UCSD-AML1 (cell line): Measurements from ENCODE around the gene OPCML.

ENCODE experiments used
- DNase-seq: peaks from one replicate; lab custom pipeline; 2025; ENCODE audit not compliant: unreplicated experiment; lab: John Stamatoyannopoulos, UW

OPCML gene

DNA sequence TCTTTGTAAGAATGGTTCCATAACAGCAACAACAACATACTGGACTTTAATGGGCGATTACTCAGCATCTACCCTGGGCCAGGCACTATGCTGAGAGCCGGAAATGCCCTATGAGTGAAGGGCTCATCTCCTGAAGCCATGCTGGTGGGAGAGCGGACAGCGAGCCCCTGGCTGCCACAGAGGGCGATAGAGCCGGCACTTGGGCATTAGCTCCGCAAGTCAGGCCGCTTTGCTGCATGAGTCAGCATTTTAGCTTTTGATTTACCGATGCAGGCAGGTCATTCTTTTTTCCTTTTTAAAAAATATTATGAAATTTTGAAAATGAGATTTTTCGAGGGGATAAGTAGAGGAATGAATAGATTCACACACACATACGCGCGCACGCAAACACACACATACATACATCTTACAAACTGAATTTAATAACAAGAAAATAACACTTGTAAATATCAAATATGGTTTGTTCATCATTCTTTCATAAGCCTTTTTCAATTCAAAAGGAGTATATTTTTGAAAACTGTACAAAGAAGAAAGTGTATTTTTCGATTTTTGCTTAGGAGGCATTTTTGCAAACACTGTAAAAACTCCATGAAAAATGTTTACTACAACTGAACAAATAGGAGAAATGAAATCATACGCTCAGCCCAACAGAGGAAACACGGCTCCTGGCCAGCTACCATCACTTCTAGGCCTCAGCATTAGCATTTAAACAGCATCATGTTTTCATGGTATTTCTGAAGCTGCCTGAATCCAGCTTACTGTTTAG lies 667.3 kb downstream of the OPCML start:
- no peak for DNase-seq

DNA sequence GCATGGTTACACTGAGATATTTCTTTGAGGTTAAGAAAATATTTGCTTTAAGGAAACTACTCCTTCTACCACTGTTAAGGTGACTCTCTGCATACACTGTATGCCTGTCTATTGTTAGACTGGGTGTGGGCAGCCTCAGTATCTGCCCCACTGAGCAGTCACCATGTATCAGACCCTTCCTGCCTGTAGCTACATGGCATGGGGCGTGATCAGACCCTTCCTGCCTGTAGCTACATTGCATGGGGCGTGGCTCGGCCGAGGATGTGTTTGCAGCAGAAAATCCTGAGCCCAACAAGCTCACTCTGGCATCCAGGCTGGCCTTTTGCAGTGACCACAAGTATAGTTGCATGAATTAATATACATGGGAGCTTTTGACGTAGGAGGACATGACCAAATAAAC lies 669.4 kb downstream of the OPCML start:
- DNase-seq = no peak

DNA sequence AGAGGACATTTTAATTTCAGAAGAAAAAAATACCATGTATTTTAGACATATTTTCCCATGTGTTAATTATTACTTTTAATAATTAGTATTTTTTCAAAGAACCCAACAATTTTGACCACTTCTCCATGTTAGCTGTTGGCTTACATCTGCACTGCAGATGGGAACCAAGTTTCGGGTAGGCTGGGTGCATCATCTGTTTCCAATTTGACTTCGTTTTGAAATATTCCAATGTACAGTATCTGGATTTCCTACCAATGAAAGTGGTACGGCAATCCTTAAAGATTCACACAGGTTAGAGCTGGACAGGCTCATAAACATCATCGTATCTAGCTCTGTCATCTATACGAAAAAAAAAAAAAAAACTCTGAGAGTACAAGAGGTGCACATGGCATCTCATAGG lies 670.2 kb downstream of the OPCML start:
- no peak for DNase-seq

DNA sequence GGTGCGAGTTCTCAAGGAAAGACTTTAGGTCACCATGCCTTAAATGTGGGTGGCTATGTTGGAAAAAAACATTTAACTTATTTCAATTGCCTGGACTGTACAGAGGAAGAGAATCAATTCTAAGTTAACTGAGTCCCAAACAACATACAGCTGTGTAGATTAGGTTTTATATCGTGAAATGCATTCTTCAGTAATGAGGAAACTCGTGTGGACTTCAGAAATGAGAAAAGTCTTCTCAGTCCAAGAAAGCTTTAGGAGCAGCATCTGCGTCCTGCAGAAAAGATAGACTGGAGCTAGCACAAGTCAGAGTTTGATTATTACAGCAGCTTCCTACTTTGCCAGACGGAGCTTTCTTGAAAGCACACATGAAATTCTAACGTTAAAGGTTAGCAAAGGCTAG lies 673.0 kb downstream of the OPCML start:
- no peak for DNase-seq

DNA sequence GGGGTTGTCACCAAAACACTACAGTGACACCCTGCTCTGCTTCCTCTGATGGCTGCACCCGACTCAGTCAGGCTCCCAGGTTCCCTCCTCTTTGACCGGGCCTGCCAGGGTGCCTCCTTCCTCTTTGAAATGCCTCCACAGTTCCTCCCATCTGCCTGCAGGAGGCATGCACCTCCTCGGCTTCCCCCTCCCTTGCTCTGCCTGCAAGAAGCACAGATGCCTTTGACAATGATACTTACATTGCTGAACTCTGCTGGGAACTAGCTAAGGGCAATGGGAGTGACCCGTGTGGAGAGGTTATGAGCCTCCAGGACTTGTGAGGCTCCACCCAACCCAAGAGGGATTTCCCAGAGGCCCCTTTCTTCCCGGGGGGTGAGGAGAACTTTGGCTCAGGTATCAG lies 674.1 kb downstream of the OPCML start:
- no peak for DNase-seq

DNA sequence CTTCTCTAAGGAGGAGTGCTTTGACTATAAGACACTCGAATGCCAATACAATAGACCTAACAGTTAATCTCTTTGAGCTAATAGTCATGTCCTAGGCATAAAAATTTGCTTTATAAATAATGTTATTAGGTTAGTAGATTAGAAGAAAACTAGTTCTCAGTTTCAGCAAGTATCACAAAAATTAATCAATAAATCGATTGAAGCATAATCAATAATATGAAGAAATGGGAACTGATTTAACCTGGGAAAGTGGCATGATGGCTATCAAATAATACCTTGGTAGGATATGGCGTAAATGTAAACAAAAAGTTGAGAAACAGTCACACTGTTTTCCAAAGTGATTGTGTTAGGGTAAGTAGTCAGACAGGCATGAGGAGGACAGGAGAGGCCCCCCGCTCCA lies 676.3 kb downstream of the OPCML start:
- no peak for DNase-seq

DNA sequence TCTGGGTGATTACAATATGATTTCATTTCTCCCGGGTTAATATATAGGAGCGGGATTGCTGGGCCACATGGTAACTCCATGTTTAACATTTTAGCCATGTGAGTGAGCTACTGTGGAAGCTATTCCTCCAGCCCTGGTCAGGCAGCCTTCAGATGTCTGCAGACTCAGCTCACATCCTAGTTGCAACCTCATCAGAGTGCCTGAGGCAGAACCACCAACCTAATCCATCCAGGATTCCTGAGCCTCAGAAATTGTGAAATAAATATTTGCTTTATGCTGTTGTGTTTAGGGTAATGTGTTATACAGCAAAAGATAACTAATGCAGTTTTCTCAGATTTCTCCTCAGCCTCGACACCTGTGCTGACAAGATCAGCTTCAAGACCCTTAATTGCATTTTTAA lies 676.8 kb downstream of the OPCML start:
- no peak for DNase-seq

DNA sequence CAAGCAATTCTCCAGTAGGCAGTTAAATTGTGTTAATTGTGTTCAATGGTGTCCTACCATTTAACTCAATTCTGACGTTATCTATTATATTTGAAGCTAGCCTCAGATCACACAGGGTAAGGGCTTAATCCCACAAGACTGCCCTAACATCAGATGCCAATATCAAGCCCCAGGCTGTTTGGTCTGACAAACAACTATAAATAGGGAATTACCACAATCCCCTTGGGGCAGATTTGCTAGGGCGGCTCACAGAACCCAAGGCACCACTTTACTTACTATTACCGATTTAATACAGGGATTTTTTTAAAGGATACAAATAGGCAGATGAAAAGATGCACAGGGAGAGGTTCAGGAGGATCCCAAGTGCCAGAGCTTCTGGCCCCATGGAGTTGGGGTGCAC lies 678.4 kb downstream of the OPCML start:
- no peak for DNase-seq

DNA sequence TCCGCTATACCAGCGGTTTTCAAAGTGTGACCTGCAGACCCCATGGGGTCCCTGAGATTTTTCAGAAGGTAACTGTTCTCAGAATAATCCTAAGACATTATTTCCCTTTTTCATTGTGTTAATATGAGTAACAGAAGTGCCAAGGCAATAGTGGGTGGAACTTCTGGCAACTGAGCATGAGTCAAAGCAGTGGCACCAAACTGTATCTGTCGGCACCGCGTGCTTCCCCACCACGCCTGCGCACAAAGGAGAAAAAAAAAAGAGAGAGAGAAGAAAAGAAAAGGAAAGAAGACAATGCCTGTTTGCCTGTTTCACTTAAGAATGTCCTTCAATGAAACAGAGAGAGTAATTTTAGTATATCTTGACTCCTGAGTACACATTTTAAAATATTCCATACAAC lies 679.9 kb downstream of the OPCML start:
- DNase-seq = no peak

DNA sequence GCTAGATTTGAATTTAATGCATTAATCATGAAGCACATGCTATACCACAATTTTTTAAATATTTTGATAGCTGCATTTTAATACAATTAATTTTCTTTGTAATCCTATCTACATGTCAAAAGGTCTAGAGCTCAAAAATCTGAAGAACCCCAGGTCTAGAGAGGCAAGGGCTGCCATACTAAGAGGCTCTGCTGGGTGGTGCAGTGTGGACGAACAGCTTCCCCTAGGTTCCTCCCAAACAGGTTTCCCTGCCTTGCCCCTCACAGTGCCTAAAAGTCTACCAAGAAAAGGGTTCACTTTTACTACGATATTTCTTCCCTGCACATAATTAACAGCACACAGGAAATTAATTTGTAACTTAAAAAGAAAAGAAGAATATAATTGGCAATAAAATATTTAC lies 681.1 kb downstream of the OPCML start:
- no peak for DNase-seq

DNA sequence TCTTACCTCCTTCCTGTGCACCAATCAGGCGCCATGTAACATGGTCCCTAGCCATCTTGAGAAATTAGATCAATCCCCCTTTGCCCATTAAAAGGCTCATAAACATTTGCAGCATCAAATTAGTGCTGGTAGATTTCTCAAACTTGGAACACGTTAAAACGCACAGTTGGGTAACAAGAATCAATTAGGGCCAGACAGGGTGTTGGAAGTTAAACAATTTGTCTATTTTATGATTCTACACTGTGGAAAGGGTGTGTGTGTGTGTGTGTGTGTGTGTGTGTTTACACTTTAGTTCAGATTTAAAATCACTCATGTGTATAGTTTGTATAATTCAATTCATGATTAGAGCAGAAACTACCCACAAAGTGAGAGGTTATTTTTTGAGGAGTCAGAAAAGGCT lies 682.0 kb downstream of the OPCML start:
- DNase-seq = no peak

DNA sequence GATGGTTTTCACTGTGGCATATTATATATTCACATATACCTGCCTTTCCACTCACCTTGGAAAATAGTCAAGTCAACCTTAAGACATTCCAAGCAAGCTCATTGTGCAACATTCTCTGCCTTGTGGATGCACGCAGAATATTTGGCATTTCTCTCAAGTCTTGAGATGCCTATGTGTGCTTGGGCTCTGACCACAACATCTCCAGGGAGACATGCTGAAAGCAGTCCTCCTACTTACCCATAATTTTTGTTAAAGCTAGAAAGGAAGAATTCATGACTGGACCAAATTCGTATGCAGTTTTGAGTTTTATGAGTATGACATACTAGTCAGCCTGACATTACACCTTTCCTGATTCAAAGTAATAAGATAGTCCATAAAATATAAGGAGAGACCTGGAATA lies 684.0 kb downstream of the OPCML start:
- DNase-seq = no peak

DNA sequence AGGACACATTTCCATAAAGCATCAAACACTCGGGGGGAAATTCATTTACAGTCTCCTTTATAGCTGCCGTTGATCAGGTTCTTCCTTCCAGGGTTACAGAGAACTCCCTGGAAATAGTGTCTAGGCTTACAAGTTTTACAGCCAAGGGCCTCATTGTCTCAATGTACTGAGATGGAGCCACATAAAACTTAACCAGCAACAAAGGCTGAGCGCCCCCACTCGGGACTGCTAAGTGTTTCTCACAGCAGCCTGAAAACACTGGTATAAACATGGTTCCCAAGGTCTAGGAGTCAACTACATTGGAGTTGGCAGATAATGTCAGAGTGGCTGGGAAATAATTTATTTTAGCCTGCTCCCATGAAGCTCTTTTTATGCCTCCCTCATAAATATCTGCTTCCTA lies 686.2 kb downstream of the OPCML start:
- no peak for DNase-seq

DNA sequence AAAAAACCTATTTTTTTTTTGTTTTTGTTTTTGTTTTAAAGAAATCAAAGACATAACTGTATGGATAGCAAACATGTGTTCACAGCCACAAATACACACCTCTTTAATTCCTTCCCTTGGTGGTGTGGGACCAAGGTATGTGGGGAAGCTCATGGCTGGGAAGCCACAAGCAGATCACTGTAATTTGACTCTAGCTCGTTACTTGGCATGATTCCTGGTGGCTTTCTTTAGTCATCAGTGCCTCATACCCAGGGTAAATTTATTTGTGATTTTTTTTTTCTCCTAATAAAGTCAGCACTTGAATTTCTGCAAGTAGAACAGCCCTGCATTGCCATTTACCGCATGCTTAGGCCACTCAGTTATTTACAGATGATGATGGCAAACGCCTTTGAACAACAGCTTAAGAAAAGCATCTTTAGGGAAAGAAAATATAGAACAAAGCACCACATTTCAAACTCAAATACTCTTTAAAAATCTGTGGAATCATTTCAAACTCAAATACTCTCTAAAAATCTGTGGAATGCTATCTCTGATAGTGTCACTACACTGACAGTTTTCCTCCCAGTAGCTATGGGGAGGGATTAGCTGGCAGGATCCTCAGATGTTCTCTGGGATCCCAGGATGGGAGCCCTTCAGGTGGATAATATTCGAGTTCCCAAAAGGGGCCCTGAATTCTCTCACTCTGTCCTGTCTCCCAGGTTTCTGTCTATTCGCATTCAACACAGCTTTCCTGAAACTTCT lies 687.2 kb downstream of the OPCML start:
- no peak for DNase-seq

DNA sequence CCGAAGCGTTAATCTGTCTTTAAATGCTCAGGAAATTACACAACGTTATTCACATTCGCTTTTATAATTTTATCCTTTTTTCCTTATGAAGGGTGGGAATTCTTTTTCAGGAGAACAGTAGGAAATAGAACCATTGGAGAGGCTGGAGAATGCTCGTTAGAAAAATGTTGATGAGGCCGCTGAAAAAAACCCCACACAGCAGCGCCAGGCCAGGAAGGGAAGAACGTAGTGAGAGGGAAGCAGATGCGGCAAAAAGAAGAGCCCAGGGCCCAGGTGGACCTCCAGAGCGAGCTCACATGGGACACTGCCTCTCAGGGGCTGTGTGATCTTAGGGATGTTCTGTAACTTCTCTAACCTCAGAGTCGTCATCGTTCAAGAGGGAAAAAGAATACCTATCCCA lies 691.6 kb downstream of the OPCML start:
- no peak for DNase-seq

DNA sequence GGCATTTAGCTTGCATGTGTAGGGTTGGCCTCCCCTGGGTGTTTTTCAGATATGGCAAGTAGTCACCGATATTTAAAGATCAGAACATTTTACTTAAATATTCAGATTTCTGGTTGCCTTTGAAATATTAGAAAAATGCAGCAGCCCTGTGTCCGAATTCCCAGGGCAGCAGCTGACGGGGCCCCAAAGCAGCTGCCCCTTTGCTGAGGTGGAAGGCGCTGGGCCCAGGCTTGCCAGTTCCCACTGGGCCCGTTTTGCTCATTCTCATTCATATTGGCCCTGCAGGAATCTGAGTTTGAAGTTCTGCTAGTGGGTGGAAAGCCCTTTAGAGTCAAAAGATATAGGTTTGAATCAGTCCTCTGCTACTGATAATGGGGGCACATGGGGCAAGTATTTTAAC lies 692.1 kb downstream of the OPCML start:
- no peak for DNase-seq

DNA sequence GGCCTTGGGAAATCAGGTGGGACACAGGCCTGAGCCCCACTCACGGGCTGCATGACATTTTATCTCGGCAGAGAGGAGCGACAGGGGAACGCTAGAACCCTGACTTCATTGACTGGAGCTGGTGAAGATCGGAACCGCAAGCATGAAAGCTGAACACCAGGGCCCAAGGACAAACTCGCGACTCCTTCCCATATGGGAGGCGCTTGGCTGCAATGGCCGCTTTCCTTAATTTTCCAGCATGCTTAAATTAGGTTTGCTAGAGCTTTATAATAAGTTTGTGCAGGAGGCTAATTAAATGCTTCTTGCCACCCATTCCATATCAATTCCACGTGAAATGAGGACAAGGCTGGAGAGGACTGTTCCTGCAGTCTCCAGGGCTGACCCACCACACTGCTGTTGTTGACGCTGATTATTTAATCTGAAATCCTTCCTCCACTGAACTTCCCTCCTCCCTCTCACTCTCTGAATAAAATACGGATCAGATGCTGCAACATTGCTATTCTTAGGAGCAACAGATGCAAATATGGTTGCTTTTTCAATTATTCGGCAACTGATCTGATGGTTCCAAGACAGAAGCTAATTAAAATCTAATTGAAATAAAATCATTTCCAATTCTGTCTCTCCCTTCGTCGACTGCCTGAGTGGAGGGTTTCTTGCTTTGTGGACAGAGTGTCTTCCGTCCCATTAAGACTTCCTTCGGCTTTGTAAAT lies 692.9 kb downstream of the OPCML start:
- no peak for DNase-seq

DNA sequence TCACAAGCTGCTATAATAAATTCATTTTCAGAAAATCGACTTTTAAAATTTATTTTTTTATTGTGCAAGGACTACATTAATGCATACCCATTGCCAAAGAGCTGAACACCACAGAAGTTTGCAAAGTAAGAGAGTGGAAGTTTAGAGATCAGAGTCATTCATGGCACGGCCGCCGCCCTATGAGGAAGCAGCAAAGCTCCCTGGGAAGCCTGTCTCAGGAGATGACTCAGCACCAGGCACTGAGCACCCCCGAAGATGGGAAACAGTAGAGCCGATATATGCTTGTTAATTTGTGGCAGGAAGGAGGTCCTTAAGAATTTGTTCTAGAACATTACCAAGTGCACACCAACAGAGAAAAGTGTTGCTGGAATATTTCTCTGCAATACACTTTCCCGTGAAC lies 693.7 kb downstream of the OPCML start:
- DNase-seq = no peak

DNA sequence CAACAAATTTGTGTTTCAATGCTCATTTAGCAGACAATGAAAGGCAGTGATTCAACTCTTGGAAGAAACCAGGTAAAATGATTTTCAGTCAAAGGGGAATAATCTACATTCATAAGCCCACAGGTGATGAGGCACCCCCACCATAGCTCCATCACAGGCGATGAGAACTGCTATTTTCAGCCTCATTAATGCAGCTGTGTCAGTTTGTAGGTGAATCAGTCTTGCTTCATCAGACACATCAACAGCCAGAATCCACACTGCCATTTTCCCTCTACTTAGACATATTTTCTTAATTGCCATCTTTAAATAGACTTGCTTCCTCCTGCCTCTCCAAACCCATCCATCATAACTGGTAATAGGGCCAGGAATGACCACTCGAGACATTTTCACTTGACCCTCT lies 701.0 kb downstream of the OPCML start:
- DNase-seq = no peak

DNA sequence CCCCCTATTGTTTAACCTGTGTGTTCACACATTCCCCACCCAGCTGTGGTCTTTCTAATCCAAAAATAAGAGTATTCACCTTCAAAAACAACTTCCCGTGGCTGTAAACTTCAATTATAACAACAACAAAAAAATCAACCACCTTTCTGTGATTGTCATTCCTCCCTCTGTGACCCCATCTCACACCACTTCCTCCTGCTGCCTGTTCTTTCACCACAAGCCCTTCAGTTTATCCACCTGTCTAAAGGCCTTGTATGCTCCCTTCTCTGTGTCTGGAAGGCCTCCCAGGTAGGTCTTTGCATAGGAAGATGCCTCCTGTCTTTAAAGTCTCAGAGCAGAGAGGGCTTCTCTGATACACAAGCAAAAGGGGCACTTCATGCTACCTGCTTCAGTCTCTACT lies 707.7 kb downstream of the OPCML start:
- DNase-seq = no peak

DNA sequence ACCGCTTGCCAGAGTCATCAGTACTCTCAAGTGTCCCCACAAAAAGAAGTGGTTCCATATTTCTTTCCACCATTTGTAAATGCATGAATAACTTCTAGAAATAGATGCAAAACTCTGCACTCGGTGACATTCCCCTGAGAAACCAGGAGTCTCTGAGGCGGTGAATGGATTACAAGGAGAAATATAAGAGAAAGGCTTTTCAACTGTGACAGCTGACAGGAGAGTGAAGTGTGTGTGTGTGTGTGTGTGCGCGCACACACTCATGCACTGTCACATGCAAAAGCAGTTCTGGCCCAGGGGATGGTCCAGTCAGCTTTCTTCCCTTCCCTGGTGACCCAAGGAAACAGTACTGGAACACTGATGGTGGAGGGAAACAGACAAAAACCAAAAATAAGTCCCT lies 710.0 kb downstream of the OPCML start:
- DNase-seq = no peak

DNA sequence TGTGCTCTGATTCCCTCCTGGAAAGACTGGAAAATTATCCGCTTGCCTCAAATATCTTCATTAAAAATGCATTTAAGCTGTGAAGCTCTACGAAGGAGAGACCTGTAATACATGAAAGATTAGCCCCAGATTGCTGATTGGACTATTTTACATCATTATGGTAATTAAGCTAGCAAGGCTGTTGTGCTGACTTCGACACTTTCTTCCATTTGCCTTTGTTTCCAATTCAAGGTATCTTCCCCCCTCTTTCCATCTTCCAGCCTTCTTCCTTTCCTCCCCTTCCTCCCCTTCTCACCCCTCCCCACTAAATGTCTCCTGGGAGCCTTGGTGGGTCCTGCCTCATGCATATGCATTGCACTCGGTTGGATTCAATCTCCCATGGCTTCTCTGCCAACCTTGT lies 710.8 kb downstream of the OPCML start:
- no peak for DNase-seq
